ENCODE results near the gene ITM2B.
"Not testable (repeated sequence)": the region's sequence is repeated elsewhere in the genome, so short reads cannot be mapped to it uniquely, and the experiment has no call there.

ITM2B gene

GRCh38 chr13:48230541-48230940 lies 2.5 kb upstream of the ITM2B start:
- peak; percentile 66 for FAIRE-seq

GRCh38 chr13:48231080-48231479 lies 1.9 kb upstream of the ITM2B start:
- peak; percentile 96 for FAIRE-seq

DNA sequence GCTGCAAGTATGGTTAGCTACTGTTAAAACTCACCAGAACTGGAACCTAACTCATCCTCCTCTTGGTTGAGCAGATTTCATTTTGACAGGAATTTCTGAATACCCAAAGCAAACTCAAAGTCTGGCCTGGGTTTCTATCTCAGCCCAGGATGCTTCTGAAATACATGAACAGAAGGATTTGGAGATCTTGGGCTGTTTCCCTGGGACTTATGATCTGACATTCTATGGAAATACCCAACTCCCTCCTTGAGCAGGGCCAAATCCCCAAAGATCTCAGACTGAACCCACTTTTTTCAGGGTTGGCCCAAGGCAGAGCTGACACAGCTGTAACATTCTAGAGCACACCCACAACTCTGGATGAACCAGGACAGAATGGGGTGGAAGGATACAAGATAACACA lies 1.1 kb upstream of the ITM2B start:
- FAIRE-seq, result no peak

GRCh38 chr13:48232420-48233045 lies 473 bp upstream of the ITM2B start:
- FAIRE-seq, result peak; percentile 21

- no peak for FAIRE-seq
Measured at GRCh38 chr13:48233889-48234488, 983 bp downstream of the ITM2B start.

- FAIRE-seq, result peak; percentile 82
Measured at GRCh38 chr13:48234566-48235340, 1.7 kb downstream of the ITM2B start.

DNA sequence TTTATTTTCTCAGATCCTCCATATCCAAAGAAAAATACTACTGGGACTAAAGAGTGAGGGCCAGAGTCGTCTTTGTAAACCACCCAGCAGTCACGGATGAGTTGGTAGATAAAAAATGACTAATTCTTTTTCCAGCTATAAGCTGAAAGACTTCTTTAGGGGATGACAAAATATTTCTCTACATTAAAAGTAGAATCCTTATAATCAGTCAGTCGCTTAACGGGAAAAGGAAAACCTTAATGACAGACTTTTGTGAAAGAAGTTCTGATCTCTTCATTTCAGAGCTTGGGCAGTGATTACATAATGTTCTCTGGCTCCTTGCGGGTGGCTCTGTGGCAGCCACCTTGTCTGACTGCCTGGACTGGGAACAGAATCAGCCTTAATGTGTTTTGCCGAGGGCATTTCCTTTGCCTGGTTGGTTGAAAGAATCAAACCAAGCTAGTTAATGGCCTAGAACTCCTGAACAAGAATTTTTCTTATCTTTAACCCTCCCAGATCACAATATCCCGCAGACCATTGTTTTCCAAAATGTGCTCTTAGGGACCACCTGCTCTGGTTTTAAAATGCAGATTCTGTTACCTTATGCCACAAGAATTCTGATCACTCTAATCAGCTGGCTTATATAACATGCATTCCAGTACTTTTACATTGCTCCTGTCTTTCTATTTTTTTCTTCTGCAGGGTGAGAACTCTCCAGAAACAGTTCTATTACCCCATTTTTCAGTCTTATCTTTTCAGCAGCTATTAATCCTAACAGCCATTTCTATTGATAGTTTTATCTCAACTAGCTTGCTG lies 2.5 kb downstream of the ITM2B start:
- no peak for FAIRE-seq

DNA sequence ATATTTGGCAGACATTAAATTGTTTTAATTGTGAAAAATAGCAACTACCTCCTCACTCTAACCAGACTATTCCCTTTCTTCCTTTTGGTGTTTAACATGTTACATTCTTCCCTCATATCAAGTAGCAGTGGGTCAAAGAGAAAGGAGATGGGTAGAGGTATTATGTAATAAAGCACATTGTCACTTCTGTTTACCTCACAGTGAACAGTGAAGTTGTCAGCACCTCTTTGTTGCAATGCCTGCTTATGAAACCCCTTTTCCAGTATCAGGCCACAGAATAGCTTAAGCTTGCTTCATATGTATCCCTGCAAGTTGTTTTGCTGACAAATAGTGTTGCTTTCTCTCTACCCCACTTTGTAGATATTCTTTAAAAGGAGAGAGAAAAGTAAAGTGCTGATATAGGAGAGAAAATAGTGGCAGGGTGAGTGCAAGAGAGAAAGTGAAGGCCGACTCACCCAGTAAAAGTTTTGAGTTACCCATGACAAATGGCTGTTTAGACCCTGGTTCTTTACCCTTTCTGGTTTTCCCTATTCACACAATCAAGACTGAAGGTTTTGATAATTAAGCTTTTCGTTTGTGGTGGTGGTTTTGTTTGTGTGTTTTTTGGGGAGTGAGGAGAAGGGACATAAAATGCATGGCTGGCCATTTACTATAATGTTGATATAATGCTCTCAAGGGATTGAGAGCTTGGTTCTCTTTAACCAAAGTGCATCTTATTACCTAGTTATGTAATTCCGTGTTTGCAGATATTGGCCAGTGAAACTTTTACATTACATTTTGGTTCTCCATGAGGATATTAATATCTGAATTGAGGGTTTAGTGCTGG lies 3.7 kb downstream of the ITM2B start:
- FAIRE-seq, result no peak

DNA sequence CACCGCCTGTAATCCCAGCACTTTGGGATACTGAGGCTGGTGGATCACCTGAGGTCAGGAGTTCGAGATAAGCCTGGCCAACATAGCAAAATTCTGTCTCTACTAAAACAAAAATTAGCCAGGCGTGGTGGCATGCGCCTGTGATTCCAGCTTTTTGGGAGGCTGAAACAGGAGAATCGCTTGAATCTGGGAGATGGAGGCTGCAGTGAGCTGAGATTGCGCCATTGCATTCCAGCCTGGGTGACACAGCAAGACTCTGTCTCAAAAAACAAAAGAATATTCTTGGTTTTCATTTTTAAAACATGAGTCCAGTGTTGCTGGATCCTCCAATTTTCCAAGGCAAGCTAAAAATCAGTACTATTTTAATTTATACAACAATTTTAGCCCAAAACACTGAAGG lies 6.4 kb downstream of the ITM2B start:
- FAIRE-seq, result not testable (repeated sequence)

GRCh38 chr13:48241651-48242050 lies 8.6 kb downstream of the ITM2B start:
- peak; percentile 92 for FAIRE-seq

DNA sequence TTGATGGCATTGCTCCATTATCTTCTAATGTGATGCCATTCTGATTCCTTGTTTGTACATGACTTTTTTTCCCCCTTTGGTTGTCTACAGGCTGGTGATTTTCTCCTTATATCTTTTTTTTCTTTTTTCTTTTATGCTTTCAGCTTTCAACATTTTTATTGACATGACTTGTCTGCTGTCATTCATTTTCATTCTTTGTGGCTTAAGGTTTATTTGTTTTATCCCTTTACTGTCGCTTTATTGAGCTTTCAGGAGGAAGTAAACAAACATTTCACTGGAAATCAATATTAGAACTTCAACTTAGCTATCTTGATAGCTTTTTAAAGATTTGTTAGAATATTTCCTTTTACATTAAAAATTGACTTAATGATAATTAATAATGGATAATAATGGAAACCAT lies 9.7 kb downstream of the ITM2B start:
- FAIRE-seq, result peak; percentile 50

- FAIRE-seq, result no peak
Measured at GRCh38 chr13:48244159-48244558, 11.2 kb downstream of the ITM2B start.

DNA sequence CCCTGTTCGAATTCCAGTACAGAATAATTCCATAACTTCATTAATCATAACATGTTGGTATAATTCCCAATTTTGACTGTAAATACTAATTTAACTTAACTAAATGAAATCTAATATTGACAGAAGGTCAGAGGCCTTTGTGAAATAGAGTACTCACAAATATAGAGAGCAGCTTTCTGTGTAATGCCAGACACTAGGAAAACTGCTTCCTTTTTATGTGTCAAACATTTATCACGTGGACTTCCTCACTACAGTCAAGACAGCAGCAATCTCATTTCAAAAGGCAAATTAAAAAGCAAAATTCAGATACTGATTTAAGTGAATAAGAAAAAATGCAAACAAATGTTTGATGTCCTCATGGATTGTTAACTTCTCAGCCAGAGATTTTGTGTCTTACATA lies 13.1 kb downstream of the ITM2B start:
- no peak for FAIRE-seq

GRCh38 chr13:48249018-48249417 lies 16.0 kb downstream of the ITM2B start:
- peak; percentile 33 for FAIRE-seq

GRCh38 chr13:48251611-48252081 lies 18.6 kb downstream of the ITM2B start:
- no peak for FAIRE-seq

GRCh38 chr13:48252176-48252575 lies 19.2 kb downstream of the ITM2B start:
- FAIRE-seq, result no peak

GRCh38 chr13:48253849-48254248 lies 20.8 kb downstream of the ITM2B start:
- FAIRE-seq, result no peak

GRCh38 chr13:48255090-48255489 lies 22.1 kb downstream of the ITM2B start:
- no peak for FAIRE-seq

GRCh38 chr13:48255954-48256353 lies 22.9 kb downstream of the ITM2B start:
- no peak for FAIRE-seq

GRCh38 chr13:48258002-48258401 lies 25.0 kb downstream of the ITM2B start:
- no peak for FAIRE-seq

DNA sequence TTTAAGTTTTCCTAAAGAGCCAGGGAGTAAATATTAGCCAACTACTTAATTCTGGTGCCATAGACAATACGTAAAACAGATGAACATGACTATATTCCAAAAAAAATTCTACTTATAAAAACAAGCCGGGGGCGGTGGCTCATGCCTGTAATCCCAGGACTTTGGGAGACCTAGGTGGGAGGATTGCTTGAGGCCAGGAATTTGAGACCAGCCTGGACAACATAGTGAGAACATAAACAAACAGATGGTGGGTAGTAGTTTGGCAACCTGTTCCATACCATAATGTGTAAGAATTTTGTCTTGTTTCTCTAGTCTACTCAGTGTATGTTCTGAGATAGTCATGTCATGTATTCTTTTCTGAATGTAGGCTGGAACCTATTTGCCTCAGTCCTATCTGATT lies 25.4 kb downstream of the ITM2B start:
- FAIRE-seq, result no peak

DNA sequence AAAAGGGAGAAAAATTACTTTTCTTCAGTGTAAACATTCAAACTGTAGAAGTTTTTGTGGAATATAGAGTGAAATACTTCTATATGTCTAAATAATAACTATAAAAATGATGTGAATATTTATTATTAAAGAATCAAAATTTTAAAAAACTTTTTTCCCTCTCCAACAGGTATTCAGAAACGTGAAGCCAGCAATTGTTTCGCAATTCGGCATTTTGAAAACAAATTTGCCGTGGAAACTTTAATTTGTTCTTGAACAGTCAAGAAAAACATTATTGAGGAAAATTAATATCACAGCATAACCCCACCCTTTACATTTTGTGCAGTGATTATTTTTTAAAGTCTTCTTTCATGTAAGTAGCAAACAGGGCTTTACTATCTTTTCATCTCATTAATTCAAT lies 28.0 kb downstream of the ITM2B start:
- FAIRE-seq, result no peak

Measured in endometrium (tissue), 2 donors.